ENCODE data around the gene CSF3. TPM values are rescaled to one million over a fixed set of nuclear protein-coding genes. Genes with fewer than 3 reads are reported as not detected.
A peak's percentile ranks its signal among the peaks of the same experiment; 100 is the strongest.

The CSF3 gene
- total and polyA plus RNA-seq, 2 of the 13 experiments (the other 11 are each of a cell fraction or from before 2014, with no cell fraction given) = 0.09 TPM; not detected in 1

DNA sequence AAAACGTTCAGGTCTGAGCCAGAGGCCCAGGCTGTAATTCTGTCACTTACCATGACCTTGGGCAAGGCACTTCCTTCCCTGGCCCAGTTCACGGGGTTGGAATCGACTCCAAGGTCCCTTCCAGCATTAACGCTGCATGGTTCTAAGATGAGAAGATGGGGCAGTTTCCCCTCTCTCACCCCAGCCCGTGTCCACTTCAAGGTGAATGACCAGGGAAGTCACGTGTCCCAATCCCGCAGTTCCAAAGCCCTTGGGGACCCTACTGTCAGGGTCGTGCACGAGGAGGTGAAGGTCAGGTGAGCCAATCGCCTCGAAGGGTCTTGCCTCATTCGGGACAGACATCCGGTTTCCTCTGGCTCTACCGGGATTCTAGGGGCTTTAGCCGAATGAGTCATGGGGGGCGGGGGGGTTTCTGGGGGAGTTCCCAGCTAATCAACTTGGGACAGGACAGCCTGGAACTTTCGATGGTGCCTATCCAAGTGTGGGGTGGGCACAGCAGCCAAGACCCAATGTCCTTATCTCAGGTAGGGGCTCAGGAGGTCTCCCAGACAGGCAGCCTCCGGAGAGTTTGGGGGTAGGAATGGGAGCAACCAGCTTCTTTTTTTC, 762 bp upstream of the CSF3 start (continued):
- TF ChIP-seq PHB2 (IDR thresholded peaks at IDR 0.05; ENCODE audit: partially characterized antibody) (no peak), NR2F6 (IDR thresholded peaks at IDR 0.05) (0 out of 2 replicates have a peak, but pooled peaks have one; percentile 4), NR2F6 (CRISPR knock-in tag; IDR thresholded peaks at IDR 0.05) (0 out of 2 replicates have a peak, but pooled peaks have one; percentile 32), ZNF644 (CRISPR knock-in tag; IDR thresholded peaks at IDR 0.05; ENCODE audit: low read depth) (no peak), HNRNPH1 (optimal IDR thresholded peaks at IDR 0.05; ENCODE audit: low read depth, low read length) (no peak), FOXK1 (CRISPR knock-in tag; IDR thresholded peaks at IDR 0.05; ENCODE audit: borderline replicate concordance, low read depth) (no peak), CREM (IDR thresholded peaks at IDR 0.05) (no peak; the same call in 1 of the 2 replicates), CREM (CRISPR knock-in tag; IDR thresholded peaks at IDR 0.05) (no peak), MATR3 (CRISPR knock-in tag; IDR thresholded peaks at IDR 0.05) (no peak), TRIM24 (CRISPR knock-in tag; IDR thresholded peaks at IDR 0.05) (no peak), PAX8 (CRISPR knock-in tag; IDR thresholded peaks at IDR 0.05; ENCODE audit: borderline replicate concordance) (no peak), ZNF232 (CRISPR knock-in tag; IDR thresholded peaks at IDR 0.05; ENCODE audit: borderline replicate concordance) (peak; percentile 66; the same call in 1 of the 2 replicates), ZNF782 (CRISPR knock-in tag; IDR thresholded peaks at IDR 0.05; ENCODE audit: borderline replicate concordance) (no peak), ZNF7 (CRISPR knock-in tag; IDR thresholded peaks at IDR 0.05) (no peak), PAF1 (CRISPR knock-in tag; IDR thresholded peaks at IDR 0.05) (no peak), SMARCC2 (IDR thresholded peaks at IDR 0.05) (no peak), MBD4 (IDR thresholded peaks at IDR 0.05; ENCODE audit: borderline replicate concordance, low read length) (no peak), SALL1 (CRISPR knock-in tag; IDR thresholded peaks at IDR 0.05) (no peak)
- TF ChIP-seq, protein P1, sequence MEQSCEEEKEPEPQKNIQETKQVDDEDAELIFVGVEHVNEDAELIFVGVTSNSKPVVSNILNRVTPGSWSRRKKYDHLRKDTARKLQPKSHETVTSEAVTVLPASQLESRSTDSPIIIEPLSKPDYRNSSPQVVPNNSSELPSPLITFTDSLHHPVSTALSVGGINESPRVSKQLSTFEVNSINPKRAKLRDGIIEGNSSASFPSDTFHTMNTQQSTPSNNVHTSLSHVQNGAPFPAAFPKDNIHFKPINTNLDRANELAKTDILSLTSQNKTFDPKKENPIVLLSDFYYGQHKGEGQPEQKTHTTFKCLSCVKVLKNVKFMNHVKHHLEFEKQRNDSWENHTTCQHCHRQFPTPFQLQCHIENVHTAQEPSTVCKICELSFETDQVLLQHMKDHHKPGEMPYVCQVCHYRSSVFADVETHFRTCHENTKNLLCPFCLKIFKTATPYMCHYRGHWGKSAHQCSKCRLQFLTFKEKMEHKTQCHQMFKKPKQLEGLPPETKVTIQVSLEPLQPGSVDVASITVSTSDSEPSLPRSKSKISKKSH (CRISPR knock-in tag; IDR thresholded peaks at IDR 0.05; ENCODE audit: borderline replicate concordance) = no peak
- TF ChIP-seq, protein P2, sequence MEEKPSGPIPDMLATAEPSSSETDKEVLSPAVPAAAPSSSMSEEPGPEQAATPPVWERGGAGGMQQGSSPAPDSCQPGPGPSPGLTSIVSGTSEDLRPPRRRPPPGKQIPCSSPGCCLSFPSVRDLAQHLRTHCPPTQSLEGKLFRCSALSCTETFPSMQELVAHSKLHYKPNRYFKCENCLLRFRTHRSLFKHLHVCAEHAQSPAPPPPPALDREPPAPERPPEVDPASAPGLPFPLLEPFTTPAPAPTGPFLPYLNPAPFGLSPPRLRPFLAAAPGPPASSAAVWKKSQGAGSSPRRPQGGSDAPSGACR (CRISPR knock-in tag; IDR thresholded peaks at IDR 0.05) = no peak
- TF ChIP-seq, protein P3, sequence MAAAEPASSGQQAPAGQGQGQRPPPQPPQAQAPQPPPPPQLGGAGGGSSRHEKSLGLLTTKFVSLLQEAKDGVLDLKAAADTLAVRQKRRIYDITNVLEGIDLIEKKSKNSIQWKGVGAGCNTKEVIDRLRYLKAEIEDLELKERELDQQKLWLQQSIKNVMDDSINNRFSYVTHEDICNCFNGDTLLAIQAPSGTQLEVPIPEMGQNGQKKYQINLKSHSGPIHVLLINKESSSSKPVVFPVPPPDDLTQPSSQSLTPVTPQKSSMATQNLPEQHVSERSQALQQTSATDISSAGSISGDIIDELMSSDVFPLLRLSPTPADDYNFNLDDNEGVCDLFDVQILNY (CRISPR knock-in tag; conservative IDR thresholded peaks at IDR 0.05) = no peak

Measured in HepG2 (cell line).